ENCODE measurements around the gene DOK5.

DOK5 gene

GRCh38 chr20:54690323-54690722, 214.9 kb downstream of the DOK5 start:
- TF ChIP-seq CTCF (IDR thresholded peaks at IDR 0.05), result no peak

GRCh38 chr20:54691327-54691726, 215.9 kb downstream of the DOK5 start:
- TF ChIP-seq CTCF (IDR thresholded peaks at IDR 0.05), result no peak

- no peak for TF ChIP-seq CTCF (IDR thresholded peaks at IDR 0.05)
Measured at GRCh38 chr20:54692168-54692887, 216.9 kb downstream of the DOK5 start.

GRCh38 chr20:54694516-54694915, 219.1 kb downstream of the DOK5 start:
- no peak for TF ChIP-seq CTCF (IDR thresholded peaks at IDR 0.05)

- no peak for TF ChIP-seq CTCF (IDR thresholded peaks at IDR 0.05)
Measured at GRCh38 chr20:54698373-54698772, 223.0 kb downstream of the DOK5 start.

Data from LNCAP (cell line).